Adrenal gland (tissue), 19 donors: ENCODE data around the gene OR10R2. TPM values are rescaled to one million over a fixed set of nuclear protein-coding genes. Genes with fewer than 3 reads are reported as not detected.
"Not testable (repeated sequence)": the region's sequence is repeated elsewhere in the genome, so short reads cannot be mapped to it uniquely, and the experiment has no call there.

Source experiments
- DNase-seq, 7 donors: peaks; one replicate each; pipeline ENCODE4 v3.0.0-alpha.2; 2019 to 2020
- H3K27ac ChIP-seq, 5 donors: fragments of 200-600 bp; sonication (generic) in 4 of 5; 1 replicate in 3 of 5; 2 replicates in 2 of 5; pipeline versions ENCODE4 v1.5.1 to v1.8.0; 2016 to 2020; ENCODE audit warnings: mild to moderate bottlenecking in 1 of 5
- H3K27me3 ChIP-seq: fragments of 200-600 bp; 2 replicates; pipeline ENCODE4 v1.8.0; 2021
- H3K36me3 ChIP-seq, 2 donors: fragments of 200-600 bp; replicated peaks in 1 of 2; 1 replicate in 1 of 2; 2 replicates in 1 of 2; pipeline versions ENCODE4 v1.5.1 to v1.8.0; 2018 to 2022
- H3K4me1 ChIP-seq, 2 donors: fragments of 200-600 bp; replicated peaks in 1 of 2; 1 replicate in 1 of 2; 2 replicates in 1 of 2; pipeline versions ENCODE4 v1.5.1 to v1.8.0; 2018 to 2021
- H3K4me3 ChIP-seq, 4 donors: fragments of 200-600 bp; sonication (generic) in 3 of 4; one replicate each; pipeline ENCODE4 v1.5.1; 2016 to 2018
- H3K9me3 ChIP-seq, 3 donors: fragments of 200-600 bp; sonication (generic) in 1 of 3; replicated peaks in 1 of 3; 1 replicate in 2 of 3; 2 replicates in 1 of 3; pipeline versions ENCODE4 v1.5.1 to v1.8.0; 2016 to 2021
- POLR2A ChIP-seq, 2 donors: fragments of 450-650 bp; IDR thresholded peaks; one replicate each; pipeline ENCODE4 v1.6.1; 2017; ENCODE audit warnings: antibody characterized with exemption in 2 of 2, mild to moderate bottlenecking in 2 of 2, moderate library complexity in 1 of 2
- WGBS, 4 donors: extraction: QIAGEN DNeasy Blood & Tissue Kit in 2 of 4; methylation state at CpG; one replicate each; pipeline versions ENCODE4 v1.1.5 to v1.1.7; 2013 to 2017; 5-methylcytosine and 5-hydroxymethylcytosine counted together
- intact Hi-C, 2 donors: fragments of 100-400 bp; cut with DNase I; formaldehyde crosslinking; loops; one replicate each; pipeline versions ENCODE4 v1.14.1 to v1.15.0; 2022 to 2023
- long read RNA-seq, 10 donors: library from polyadenylated mRNA in 3 of 10; unstranded in 2 of 10; stranded (forward) in 1 of 10; transcript quantifications; one replicate each; pipeline ENCODE4 v2.0.0 and lab custom pipeline, GENCODE V29; 2021 to 2026
- polyA plus RNA-seq, 3 donors: library from polyadenylated mRNA; stranded (reverse); fragments of 200-250 nt in 2 of 3; fragments of 350-450 nt in 1 of 3; fragmentation: Illumina TruSeq in 1 of 3; extraction: RNeasy Lipid Tissue Mini Kit (QIAGEN cat#74804) in 1 of 3; gene quantifications; one replicate each; pipeline ENCODE4 v1.2.3, GENCODE V29; 2013 to 2014
- total RNA-seq, 9 donors: library from RNA; depleted of rRNA in 4 of 9; stranded (reverse); fragments of >200 nt in 4 of 9; fragments of 120-200 nt in 1 of 9; fragmentation: NEBNext Ultra II Directional in 1 of 9; extraction: Animal tissue kit (Norgen Biotek cat#: 25700) in 1 of 9; gene quantifications; one replicate each; pipeline versions ENCODE4 v1.1.0 to v1.2.4, GENCODE V29; 2013 to 2023
- TF ChIP-seq, protein P1 (sequence below), 6 experiments: fragments of 450-650 bp in 4 of 6; fragments of 200-600 bp in 2 of 6; sonication (generic) in 1 of 6; IDR thresholded peaks; 1 replicate in 5 of 6; 2 replicates in 1 of 6; pipeline versions ENCODE4 v1.5.1 to v1.8.0; 2016 to 2021; ENCODE audit warnings: antibody characterized with exemption in 6 of 6, mild to moderate bottlenecking in 2 of 6, moderate library complexity in 1 of 6
- donor health status: healthy with polysubstance abuse.
- donor health status: Bipolar disorder and iron deficiency.
- donor health status: DM: yes; HTN: yes; CAD: no.
- donor health status: DM: no; HTN: no; CAD: no.
- donor health status: DM: no; HTN: no; CAD: no.
- donor health status: DM: yes; HTN: yes; CAD: no.

Gene OR10R2, protein sequence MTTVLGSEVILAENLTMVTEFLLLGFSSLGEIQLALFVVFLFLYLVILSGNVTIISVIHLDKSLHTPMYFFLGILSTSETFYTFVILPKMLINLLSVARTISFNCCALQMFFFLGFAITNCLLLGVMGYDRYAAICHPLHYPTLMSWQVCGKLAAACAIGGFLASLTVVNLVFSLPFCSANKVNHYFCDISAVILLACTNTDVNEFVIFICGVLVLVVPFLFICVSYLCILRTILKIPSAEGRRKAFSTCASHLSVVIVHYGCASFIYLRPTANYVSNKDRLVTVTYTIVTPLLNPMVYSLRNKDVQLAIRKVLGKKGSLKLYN
- total RNA-seq, result not detected
- polyA plus RNA-seq, result not detected
- long read RNA-seq, donor 1, result 0 reads
- long read RNA-seq, donor 2, result 0 reads
- long read RNA-seq, donor 3, result 0 reads
- long read RNA-seq, donor 4, result 0 reads
- long read RNA-seq, donor 5, result 0 reads
- long read RNA-seq, donor 6, result 0 reads
- long read RNA-seq, donor 7, result 0 reads
- long read RNA-seq, donor 8, result 0 reads
- long read RNA-seq, donor 9, result 0 reads
- long read RNA-seq, donor 10, result 0 reads

DNA sequence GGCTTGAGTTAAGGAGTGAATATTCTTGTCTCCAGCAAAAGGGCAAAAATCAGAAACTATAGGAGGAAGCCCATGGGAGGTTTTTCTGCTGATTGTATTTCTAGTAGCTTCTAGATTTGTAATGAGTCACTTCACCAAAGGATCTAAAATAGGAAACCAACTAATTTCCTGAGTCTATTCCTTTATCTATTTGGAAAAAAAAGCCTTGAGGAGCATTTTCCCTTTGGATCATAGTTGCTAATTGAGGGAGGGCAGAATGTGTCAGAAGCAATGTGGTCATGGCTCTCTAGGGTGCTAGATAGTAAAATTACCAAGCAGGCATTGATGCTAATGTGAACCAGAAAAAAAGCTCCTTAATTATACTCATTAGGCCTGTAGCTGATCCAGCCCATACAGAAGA lies at the start of gene OR10R2:
TSS of gene OR10R2 (plus strand) at position 301 of the 400 bp plus-strand sequence. CDS start 106 bp downstream, outside the sequence.
- no peak within 1 kb of the TSS for H3K4me3 ChIP-seq
- TF ChIP-seq POLR2A (IDR thresholded peaks at IDR 0.05), result no peak
- TF ChIP-seq, protein P1, sequence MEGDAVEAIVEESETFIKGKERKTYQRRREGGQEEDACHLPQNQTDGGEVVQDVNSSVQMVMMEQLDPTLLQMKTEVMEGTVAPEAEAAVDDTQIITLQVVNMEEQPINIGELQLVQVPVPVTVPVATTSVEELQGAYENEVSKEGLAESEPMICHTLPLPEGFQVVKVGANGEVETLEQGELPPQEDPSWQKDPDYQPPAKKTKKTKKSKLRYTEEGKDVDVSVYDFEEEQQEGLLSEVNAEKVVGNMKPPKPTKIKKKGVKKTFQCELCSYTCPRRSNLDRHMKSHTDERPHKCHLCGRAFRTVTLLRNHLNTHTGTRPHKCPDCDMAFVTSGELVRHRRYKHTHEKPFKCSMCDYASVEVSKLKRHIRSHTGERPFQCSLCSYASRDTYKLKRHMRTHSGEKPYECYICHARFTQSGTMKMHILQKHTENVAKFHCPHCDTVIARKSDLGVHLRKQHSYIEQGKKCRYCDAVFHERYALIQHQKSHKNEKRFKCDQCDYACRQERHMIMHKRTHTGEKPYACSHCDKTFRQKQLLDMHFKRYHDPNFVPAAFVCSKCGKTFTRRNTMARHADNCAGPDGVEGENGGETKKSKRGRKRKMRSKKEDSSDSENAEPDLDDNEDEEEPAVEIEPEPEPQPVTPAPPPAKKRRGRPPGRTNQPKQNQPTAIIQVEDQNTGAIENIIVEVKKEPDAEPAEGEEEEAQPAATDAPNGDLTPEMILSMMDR (IDR thresholded peaks at IDR 0.05), result no peak
- no peaks in the 10 kb centered on the region for H3K27me3 ChIP-seq
- DNase-seq, result no peak
- no peaks in the 10 kb centered on the region for H3K4me1 ChIP-seq
- no peaks in the 10 kb centered on the region for H3K36me3 ChIP-seq
- no peaks in the 10 kb centered on the region for H3K9me3 ChIP-seq
- intact Hi-C loops, result no loop called here
- no peak within 1 kb of the TSS for H3K27ac ChIP-seq

GRCh38 chr1:158425027-158425426 lies 47.0 kb upstream of the OR10R2 start:
- intact Hi-C loops, result no loop called here
- H3K4me1 ChIP-seq, result no peaks in the 10 kb centered on the region
- DNase-seq, result no peak

DNA sequence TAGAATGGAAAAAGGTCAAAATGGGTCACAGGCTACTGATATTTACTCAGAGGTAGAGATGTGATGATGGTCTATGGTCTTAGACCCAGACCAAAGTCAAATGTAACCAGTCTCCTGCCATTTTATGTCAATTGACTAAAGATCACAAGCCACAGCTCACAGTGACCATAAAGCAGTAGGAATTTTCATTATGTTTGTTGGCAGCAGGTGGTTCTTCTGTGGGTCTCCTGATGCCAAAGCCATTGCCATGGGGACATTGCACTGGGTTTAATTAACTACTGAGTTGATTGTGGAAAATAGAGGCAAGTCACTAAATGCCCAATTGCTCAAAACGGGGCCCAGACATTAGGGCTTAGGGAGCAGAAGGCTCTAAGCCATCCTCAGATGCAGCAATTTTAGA lies 45.9 kb upstream of the OR10R2 start, which contains the start of gene OR10K2:
TSS of gene OR10K2 (minus strand) at position 101 of the 400 bp plus-strand sequence. CDS start 5,371 bp downstream, outside the sequence.
- intact Hi-C loops, result no loop called here
- WGBS, 4 donors, result 79 to 94% (median 82%) methylated on average over 1 of the region's 1 CpG
- no peak for TF ChIP-seq POLR2A (IDR thresholded peaks at IDR 0.05)
- TF ChIP-seq, protein P1 (IDR thresholded peaks at IDR 0.05), result no peak

More at GRCh38 chr1:158425027-158425426, 47.0 kb upstream of the OR10R2 start:
- no peaks in the 10 kb centered on the region for H3K9me3 ChIP-seq
- no peak for TF ChIP-seq POLR2A (IDR thresholded peaks at IDR 0.05)
- TF ChIP-seq, protein P1 (IDR thresholded peaks at IDR 0.05), result no peak
- H3K36me3 ChIP-seq, result no peaks in the 10 kb centered on the region
- H3K27ac ChIP-seq, result no peak overlapping the region
- no peaks in the 10 kb centered on the region for H3K27me3 ChIP-seq
- no peak overlapping the region for H3K4me3 ChIP-seq

GRCh38 chr1:158430163-158430562 lies 41.9 kb upstream of the OR10R2 start:
- H3K36me3 ChIP-seq, H3K9me3 ChIP-seq, H3K27ac ChIP-seq, H3K4me1 ChIP-seq, intact Hi-C loops, DNase-seq, H3K4me3 ChIP-seq, H3K27me3 ChIP-seq: not testable (repeated sequence)
- 42 to 51% (median 46%) methylated on average over 3 of the region's 3 CpGs for WGBS, 4 donors

More for the DNA sequence above, 45.9 kb upstream of the OR10R2 start, which contains the start of gene OR10K2:
- Histone ChIP-seq H3K9me3 (no peaks in the 10 kb centered on the region), H3K4me1 (no peaks in the 10 kb centered on the region), H3K27me3 (no peaks in the 10 kb centered on the region), H3K27ac (no peak within 1 kb of the TSS), H3K4me3 (no peak within 1 kb of the TSS), H3K36me3 (no peaks in the 10 kb centered on the region)
- DNase-seq, result no peak
